PC-9 (cell line): ENCODE results near the gene PCDHGA5. TPM values are rescaled to one million over a fixed set of nuclear protein-coding genes. Genes with fewer than 3 reads are reported as not detected.
A peak's percentile ranks its signal among the peaks of the same experiment; 100 is the strongest.
"Not testable (repeated sequence)": the region's sequence is repeated elsewhere in the genome, so short reads cannot be mapped to it uniquely, and the experiment has no call there.

ENCODE experiments used
- BruUV-seq: library from RNA; stranded (reverse); fragments of 400-500 nt; replicated peaks from 2 replicates; lab custom pipeline; 2021; lab: Mats Ljungman, UMichigan
- CTCF ChIA-PET: fragments of 300-600 bp; sonication (Branson Sonifier 250); formaldehyde crosslinking; loops from one replicate; lab custom pipeline; 2022; ENCODE audit warnings: antibody characterized with exemption; lab: Charles Lee
- POLR2A ChIA-PET: fragments of 300-600 bp; sonication (Branson Sonifier 250); formaldehyde crosslinking; loops from one replicate; lab custom pipeline; 2022; ENCODE audit warnings: antibody characterized with exemption; ENCODE audit not compliant: unreplicated experiment; lab: Charles Lee
- DNase-seq, 2 experiments: peaks; one replicate each; pipeline versions ENCODE4 v3.0.0 to v3.0.0-alpha.2; 2015 to 2022; ENCODE audit warnings: mixed read lengths in 1 of 2
- H2AFZ ChIP-seq: fragments of 200-600 bp; sonication (generic); 2 replicates; pipeline ENCODE4 v1.8.1; 2017; ENCODE audit warnings: antibody characterized with exemption
- H3F3A ChIP-seq: fragments of 200-600 bp; sonication (generic); 2 replicates; pipeline ENCODE4 v1.8.1; 2017; ENCODE audit warnings: antibody characterized with exemption, mild to moderate bottlenecking, low read depth; ENCODE audit not compliant: insufficient read depth
- H3K27ac ChIP-seq: fragments of 200-600 bp; sonication (generic); 2 replicates; pipeline ENCODE4 v1.6.1; 2016; ENCODE audit warnings: mixed run types
- H3K27me3 ChIP-seq: fragments of 200-600 bp; sonication (generic); 2 replicates; pipeline ENCODE4 v1.6.1; 2016; ENCODE audit warnings: low read depth, mixed run types; ENCODE audit not compliant: insufficient read depth
- H3K36me3 ChIP-seq: fragments of 200-600 bp; sonication (generic); 2 replicates; pipeline ENCODE4 v1.6.1; 2016; ENCODE audit warnings: low read depth, mixed run types
- H3K4me1 ChIP-seq: fragments of 200-600 bp; sonication (generic); replicated peaks from 2 replicates; pipeline ENCODE4 v1.6.1; 2016; ENCODE audit warnings: mixed run types; ENCODE audit not compliant: insufficient read depth
- H3K4me2 ChIP-seq: fragments of 200-600 bp; sonication (generic); 2 replicates; pipeline ENCODE4 v1.6.1; 2017; ENCODE audit warnings: mixed run types
- H3K4me3 ChIP-seq: fragments of 200-600 bp; sonication (generic); 2 replicates; pipeline ENCODE4 v1.6.1; 2016; ENCODE audit warnings: mixed run types
- H3K79me2 ChIP-seq: fragments of 200-600 bp; sonication (generic); 2 replicates; pipeline ENCODE4 v1.6.1; 2017; ENCODE audit warnings: low read depth, mixed run types
- H3K9me2 ChIP-seq: fragments of 200-600 bp; sonication (generic); 2 replicates; pipeline ENCODE4 v1.8.1; 2017; ENCODE audit warnings: mild to moderate bottlenecking; ENCODE audit not compliant: insufficient read depth
- H3K9me3 ChIP-seq: fragments of 200-600 bp; sonication (generic); 2 replicates; pipeline ENCODE4 v1.8.1; 2016; ENCODE audit warnings: low read depth; ENCODE audit not compliant: insufficient read depth
- H4K20me1 ChIP-seq: fragments of 200-600 bp; sonication (generic); 2 replicates; pipeline ENCODE4 v1.8.1; 2017; ENCODE audit not compliant: insufficient read depth
- EZH2 ChIP-seq: fragments of 200-600 bp; sonication (generic); IDR thresholded peaks from 2 replicates; pipeline ENCODE4 v1.8.0; 2017; ENCODE audit warnings: antibody characterized with exemption, low read depth
- intact Hi-C: fragments of 100-400 bp; cut with micrococcal nuclease; formaldehyde crosslinking; loops from one replicate; pipeline ENCODE4 v1.10.0; 2022; ENCODE audit not compliant: unreplicated experiment
- total RNA-seq: library from RNA; stranded (reverse); gene quantifications from 2 replicates; pipeline ENCODE4 v1.2.3, GENCODE V29; 2021
- TF ChIP-seq, protein P1 (sequence below): fragments of 200-600 bp; sonication (generic); conservative IDR thresholded peaks from 2 replicates; pipeline ENCODE4 v1.6.1; 2017; ENCODE audit warnings: mixed run types, antibody characterized with exemption, mild to moderate bottlenecking, moderate library complexity

Gene PCDHGA5
- total RNA-seq, 1 experiment from 2014 or later = 0.13 TPM

DNA sequence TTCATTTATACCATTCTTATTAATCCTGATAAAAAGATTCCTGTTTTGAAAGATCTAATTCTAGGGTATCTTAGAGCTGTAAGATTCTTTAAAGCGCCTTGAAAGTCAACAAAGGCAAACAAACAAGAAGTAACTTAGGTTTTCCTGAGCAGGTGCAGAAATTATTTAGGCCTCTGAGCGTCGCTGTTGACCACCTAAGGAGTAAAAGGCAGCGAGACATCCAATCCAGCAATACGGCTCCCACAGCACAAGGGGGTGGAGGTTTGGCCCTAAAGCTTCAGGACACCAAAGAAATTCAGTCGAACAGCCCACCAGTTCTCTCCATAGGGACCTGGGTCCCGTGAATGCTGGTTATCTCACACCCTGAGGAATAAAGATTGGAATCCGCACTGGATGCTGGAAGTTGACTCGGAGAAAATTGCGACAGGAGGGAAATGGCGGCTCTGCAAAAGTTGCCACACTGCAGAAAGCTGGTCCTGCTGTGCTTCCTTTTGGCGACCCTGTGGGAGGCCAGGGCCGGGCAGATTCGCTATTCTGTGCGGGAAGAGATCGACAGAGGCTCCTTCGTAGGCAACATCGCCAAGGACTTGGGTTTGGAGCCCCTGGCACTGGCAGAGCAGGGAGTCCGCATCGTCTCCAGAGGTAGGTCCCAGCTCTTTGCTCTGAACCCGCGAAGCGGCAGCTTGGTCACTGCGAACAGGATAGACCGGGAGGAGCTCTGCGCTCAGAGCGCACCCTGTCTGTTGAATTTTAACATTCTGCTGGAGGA lies 25.2 kb upstream of the PCDHGA5 start, which contains the start of gene PCDHGA2:
TSS of gene PCDHGA2 (plus strand) at position 223 of the 769 bp plus-strand sequence.
- no peaks in the 10 kb centered on the region for H3K79me2 ChIP-seq
- peak in 1 of 2 experiments; percentile 19 for DNase-seq
- 0 out of 2 replicates have a peak, but pooled peaks cover 5% of the 10 kb centered on the region for H3K4me1 ChIP-seq
- H3F3A ChIP-seq = no peaks in the 10 kb centered on the region
- H4K20me1 ChIP-seq = no peaks in the 10 kb centered on the region
- no peaks in the 10 kb centered on the region for H3K36me3 ChIP-seq
- H2AFZ ChIP-seq = no peak within 1 kb of the TSS; the same call in 1 of the 2 replicates
- no TSS peak for BruUV-seq
- H3K27ac ChIP-seq = no peak within 1 kb of the TSS
- no peaks in the 10 kb centered on the region for H3K9me2 ChIP-seq
- H3K4me3 ChIP-seq = no peak within 1 kb of the TSS
- ChIA-PET CTCF (interaction anchor here (0.6 kb wide), 1 partner anchor 183 kb away, joined by 3 read pairs; no protein-coding TSS in a partner anchor), POLR2A (interaction anchor here (0.7 kb wide), 1 partner anchor 74 kb away, joined by 3 read pairs; the partner anchor contains the start of gene PCDHGA10)
- TF ChIP-seq EZH2 = no peak
- TF ChIP-seq, protein P1, sequence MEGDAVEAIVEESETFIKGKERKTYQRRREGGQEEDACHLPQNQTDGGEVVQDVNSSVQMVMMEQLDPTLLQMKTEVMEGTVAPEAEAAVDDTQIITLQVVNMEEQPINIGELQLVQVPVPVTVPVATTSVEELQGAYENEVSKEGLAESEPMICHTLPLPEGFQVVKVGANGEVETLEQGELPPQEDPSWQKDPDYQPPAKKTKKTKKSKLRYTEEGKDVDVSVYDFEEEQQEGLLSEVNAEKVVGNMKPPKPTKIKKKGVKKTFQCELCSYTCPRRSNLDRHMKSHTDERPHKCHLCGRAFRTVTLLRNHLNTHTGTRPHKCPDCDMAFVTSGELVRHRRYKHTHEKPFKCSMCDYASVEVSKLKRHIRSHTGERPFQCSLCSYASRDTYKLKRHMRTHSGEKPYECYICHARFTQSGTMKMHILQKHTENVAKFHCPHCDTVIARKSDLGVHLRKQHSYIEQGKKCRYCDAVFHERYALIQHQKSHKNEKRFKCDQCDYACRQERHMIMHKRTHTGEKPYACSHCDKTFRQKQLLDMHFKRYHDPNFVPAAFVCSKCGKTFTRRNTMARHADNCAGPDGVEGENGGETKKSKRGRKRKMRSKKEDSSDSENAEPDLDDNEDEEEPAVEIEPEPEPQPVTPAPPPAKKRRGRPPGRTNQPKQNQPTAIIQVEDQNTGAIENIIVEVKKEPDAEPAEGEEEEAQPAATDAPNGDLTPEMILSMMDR = peak; percentile 58
- H3K9me3 ChIP-seq = peaks cover 4% of the 10 kb centered on the region; the same call in 1 of the 2 replicates
- no peak within 1 kb of the TSS for H3K4me2 ChIP-seq
- intact Hi-C loops = no loop called here
- H3K27me3 ChIP-seq = no peaks in the 10 kb centered on the region

DNA sequence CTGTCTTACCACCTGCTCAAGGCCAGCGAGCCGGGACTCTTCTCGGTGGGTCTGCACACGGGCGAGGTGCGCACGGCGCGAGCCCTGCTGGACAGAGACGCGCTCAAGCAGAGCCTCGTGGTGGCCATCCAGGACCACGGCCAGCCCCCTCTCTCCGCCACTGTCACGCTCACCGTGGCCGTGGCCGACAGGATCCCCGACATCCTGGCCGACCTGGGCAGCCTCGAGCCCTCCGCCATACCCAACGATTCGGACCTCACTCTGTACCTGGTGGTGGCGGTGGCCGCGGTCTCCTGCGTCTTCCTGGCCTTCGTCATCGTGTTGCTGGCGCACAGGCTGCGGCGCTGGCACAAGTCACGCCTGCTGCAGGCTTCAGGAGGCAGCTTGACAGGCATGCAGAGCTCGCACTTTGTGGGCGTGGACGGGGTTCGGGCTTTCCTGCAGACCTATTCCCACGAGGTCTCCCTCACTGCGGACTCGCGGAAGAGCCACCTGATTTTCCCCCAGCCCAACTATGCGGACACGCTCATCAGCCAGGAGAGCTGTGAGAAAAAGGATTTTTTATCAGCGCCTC lies 23.1 kb upstream of the PCDHGA5 start:
- H3K9me2 ChIP-seq, H3F3A ChIP-seq, BruUV-seq, H3K4me1 ChIP-seq, POLR2A ChIA-PET, H3K27me3 ChIP-seq, H2AFZ ChIP-seq, H3K4me2 ChIP-seq, intact Hi-C loops, H3K36me3 ChIP-seq, H4K20me1 ChIP-seq, H3K4me3 ChIP-seq, H3K27ac ChIP-seq, DNase-seq, H3K79me2 ChIP-seq, H3K9me3 ChIP-seq: not testable (repeated sequence)
- CTCF ChIA-PET = interaction anchor here (0.6 kb wide), 1 partner anchor 10 kb away, joined by 4 read pairs; the partner anchor contains the start of gene PCDHGA1

DNA sequence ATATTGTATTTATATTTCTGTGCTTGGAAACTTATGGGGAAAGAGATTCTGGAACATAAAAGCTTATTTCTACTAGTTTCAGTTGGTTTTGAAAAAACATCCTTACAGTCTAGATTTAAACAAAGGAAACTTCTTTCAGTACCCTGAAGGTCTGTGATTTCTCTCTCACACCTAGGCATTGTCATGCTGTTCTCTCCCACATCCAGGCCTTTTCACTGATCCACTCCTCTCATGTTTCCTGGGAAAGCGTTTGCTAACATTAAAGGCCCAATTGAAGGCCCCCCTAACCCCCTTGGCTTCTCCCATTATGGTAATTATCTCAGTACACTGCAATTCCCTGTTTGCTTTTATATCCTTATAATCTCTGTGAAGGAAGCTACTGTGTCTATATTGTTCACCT lies 21.2 kb upstream of the PCDHGA5 start:
- Histone ChIP-seq H3K27me3 (no peaks in the 10 kb centered on the region), H3K36me3 (no peaks in the 10 kb centered on the region), H3K4me3 (no peak overlapping the region), H3K4me1 (no peaks in the 10 kb centered on the region), H2AFZ (no peak overlapping the region), H3K4me2 (no peak overlapping the region), H3K27ac (no peak overlapping the region), H3K9me3 (peaks cover 4% of the 10 kb centered on the region; the same call in 1 of the 2 replicates), H4K20me1 (no peaks in the 10 kb centered on the region), H3K79me2 (no peaks in the 10 kb centered on the region), H3K9me2 (no peaks in the 10 kb centered on the region), H3F3A (no peaks in the 10 kb centered on the region)
- CTCF ChIA-PET = no interaction called here
- POLR2A ChIA-PET = no interaction called here
- intact Hi-C loops = no loop called here
- TF ChIP-seq, protein P1 = no peak
- no peak for TF ChIP-seq EZH2
- DNase-seq = no peak
- BruUV-seq = no TSS peak
